HL-60/S4 treated with phorbol 12-myristate 13-acetate at 8.2 ng/mL for 4 days and 3 days (cell line): Measurements from ENCODE around the gene CHMP4A.

Experiments used
- in situ Hi-C: fragments of 300-500 bp; cut with MboI; formaldehyde crosslinking; loops from 2 replicates; pipeline ENCODE4 v1.15.0; 2022; ENCODE audit warnings: low sequenced_read_pairs

CHMP4A gene

DNA sequence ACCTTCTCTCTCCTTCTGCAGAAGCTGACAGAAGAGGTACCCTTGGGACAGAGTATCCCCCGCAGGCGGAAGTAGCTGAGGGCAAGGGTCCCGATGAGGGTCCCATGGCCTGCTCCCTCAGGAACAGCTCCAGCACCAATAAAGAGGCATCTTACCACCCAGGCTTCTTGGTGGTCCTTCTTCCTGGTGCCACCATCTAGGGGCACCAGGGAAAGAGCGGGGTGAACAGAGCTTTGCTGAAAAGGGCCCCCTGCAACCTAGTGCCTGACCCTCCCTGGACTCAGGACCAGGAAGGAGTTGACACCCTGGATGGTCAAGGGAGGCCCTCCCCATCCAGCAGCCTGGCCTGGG is 52.8 kb downstream of the CHMP4A start:
- in situ Hi-C loops, result no loop called here

DNA sequence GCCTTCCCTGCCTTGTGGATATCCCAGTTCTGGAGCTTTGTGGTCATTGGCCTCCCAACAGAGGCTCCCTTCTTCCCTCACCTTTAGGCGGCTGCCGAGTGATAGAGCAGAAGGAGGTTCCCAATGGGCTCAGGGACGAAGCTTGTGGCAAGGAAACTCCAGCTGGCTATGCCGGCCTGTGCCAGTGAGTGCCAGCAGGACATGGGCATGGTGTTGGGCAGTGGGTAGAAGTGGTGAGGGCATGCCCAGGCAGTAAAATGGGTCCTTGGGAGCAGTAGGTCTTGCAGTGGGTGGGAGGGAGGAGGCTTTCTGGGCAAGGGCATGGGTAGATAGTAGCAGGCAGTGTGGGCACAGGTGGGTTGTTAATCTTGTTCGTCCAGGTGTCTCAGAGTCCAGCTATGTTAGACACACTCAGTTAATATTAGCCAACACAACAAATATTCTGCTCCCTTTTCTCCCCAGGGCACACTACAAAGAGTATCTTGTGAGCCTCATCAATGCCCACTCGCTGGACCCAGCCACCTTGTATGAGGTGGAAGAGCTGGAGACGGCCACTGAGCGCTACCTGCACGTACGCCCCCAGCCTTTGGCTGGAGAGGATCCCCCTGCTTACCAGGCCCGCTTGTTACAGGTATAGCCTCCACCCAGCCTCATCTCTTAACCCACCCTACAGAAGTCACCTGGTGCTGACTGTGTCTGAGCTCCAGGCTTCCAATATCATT is 53.4 kb downstream of the CHMP4A start:
- in situ Hi-C loops, result no loop called here
